ENCODE results near the gene DDIT3.

- TF ChIP-seq CTCF (conservative IDR thresholded peaks at IDR 0.05; ENCODE audit: low read depth, low read length) (no peak), EZH2 (IDR thresholded peaks at IDR 0.05; ENCODE audit: borderline replicate concordance, low read depth, low read length, poor library complexity, severe bottlenecking) (no peak)
Observed at GRCh38 chr12:57467915-57468314, 52.4 kb downstream of the DDIT3 start.
